ENCODE results near the gene PTPDC1. TPM values are rescaled to one million over a fixed set of nuclear protein-coding genes. Genes with fewer than 3 reads are reported as not detected.
A peak's percentile ranks its signal among the peaks of the same experiment; 100 is the strongest.

The PTPDC1 gene
- total and polyA plus RNA-seq, 9 of the 15 experiments (the other 6 are each of a cell fraction or from before 2014, with no cell fraction given), result 1.1 to 8.1 (median 5.7) TPM

- TF ChIP-seq ZBTB11 (CRISPR knock-in tag; IDR thresholded peaks at IDR 0.05) (peak in 1 of 3 experiments; percentile 90; a peak in 2 of 6 replicates), MYC (IDR thresholded peaks at IDR 0.05; ENCODE audit: low read depth, low read length) (peak; percentile 50), MYC (CRISPR knock-in tag; IDR thresholded peaks at IDR 0.05; ENCODE audit: borderline replicate concordance, low read depth) (no peak), EP300 (IDR thresholded peaks at IDR 0.05; ENCODE audit: low read length) (peak; percentile 62), POLR2G (IDR thresholded peaks at IDR 0.05; ENCODE audit: low read depth, low read length) (peak; percentile 66), ZSCAN29 (IDR thresholded peaks at IDR 0.05) (no peak), NFATC3 (IDR thresholded peaks at IDR 0.05) (0 out of 2 replicates have a peak, but pooled peaks have one; percentile 37), MAFK (IDR thresholded peaks at IDR 0.05; ENCODE audit: low read length) (peak; percentile 66), NBN (IDR thresholded peaks at IDR 0.05; ENCODE audit: low read depth) (peak; percentile 44; the same call in 1 of the 2 replicates), ZNF668 (CRISPR knock-in tag; IDR thresholded peaks at IDR 0.05) (no peak), HSF4 (CRISPR knock-in tag; IDR thresholded peaks at IDR 0.05; ENCODE audit: borderline replicate concordance) (no peak), ZNF277 (CRISPR knock-in tag; IDR thresholded peaks at IDR 0.05; ENCODE audit: borderline replicate concordance) (no peak), SP2 (IDR thresholded peaks at IDR 0.05; ENCODE audit: extremely low read depth, low read depth, low read length, poor library complexity, severe bottlenecking) (no peak), KAT8 (IDR thresholded peaks at IDR 0.05; ENCODE audit: low read depth) (no peak), ARID1B (IDR thresholded peaks at IDR 0.05) (peak; percentile 55), VEZF1 (CRISPR knock-in tag; IDR thresholded peaks at IDR 0.05) (no peak), KDM2B (CRISPR knock-in tag; IDR thresholded peaks at IDR 0.05) (no peak), ZNF655 (CRISPR knock-in tag; IDR thresholded peaks at IDR 0.05) (no peak), HMBOX1 (IDR thresholded peaks at IDR 0.05) (no peak), ATF7 (IDR thresholded peaks at IDR 0.05) (peak; percentile 51; the same call in 1 of the 2 replicates)
Observed at GRCh38 chr9:94157050-94157801, 73.0 kb downstream of the PTPDC1 start (continued).

Measured in K562 (cell line).